Ascending aorta (tissue), 2 donors: ENCODE results near the gene INAFM1. TPM values are rescaled to one million over a fixed set of nuclear protein-coding genes. Genes with fewer than 3 reads are reported as not detected.

Source experiments
- DNase-seq, 2 donors: peaks; one replicate each; pipeline ENCODE4 v3.0.0-alpha.2; 2019; ENCODE audit warnings: low spot score in 2 of 2
- H3K27ac ChIP-seq, 2 donors: fragments of 200-600 bp; sonication (generic); one replicate each; pipeline ENCODE4 v1.5.1; 2016 to 2017; ENCODE audit warnings: mild to moderate bottlenecking in 1 of 2
- H3K27me3 ChIP-seq: fragments of 200-600 bp; sonication (generic); one replicate; pipeline ENCODE4 v1.5.1; 2017
- H3K36me3 ChIP-seq, 2 donors: fragments of 200-600 bp; sonication (generic); one replicate each; pipeline ENCODE4 v1.5.1; 2016
- H3K4me1 ChIP-seq, 2 donors: fragments of 200-600 bp; sonication (generic); one replicate each; pipeline ENCODE4 v1.5.1; 2016 to 2017; ENCODE audit warnings: mild to moderate bottlenecking in 1 of 2
- H3K4me3 ChIP-seq, 2 donors: fragments of 200-600 bp; sonication (generic); one replicate each; pipeline ENCODE4 v1.5.1; 2016 to 2017; ENCODE audit warnings: mild to moderate bottlenecking in 1 of 2
- H3K9me3 ChIP-seq, 2 donors: fragments of 200-600 bp; sonication (generic); one replicate each; pipeline ENCODE4 v1.5.1; 2016
- CTCF ChIP-seq, 3 experiments: fragments of 200-600 bp in 2 of 3; fragments of 450-650 bp in 1 of 3; sonication (generic) in 2 of 3; IDR thresholded peaks; one replicate each; pipeline ENCODE4 v1.5.1; 2016 to 2019; ENCODE audit warnings: antibody characterized with exemption in 3 of 3, mild to moderate bottlenecking in 1 of 3, moderate library complexity in 1 of 3
- intact Hi-C: fragments of 100-400 bp; cut with DNase I; formaldehyde crosslinking; loops from one replicate; pipeline ENCODE4 v1.15.1; 2023
- total RNA-seq: library from RNA; depleted of rRNA; stranded (reverse); fragments of >200 nt; gene quantifications from one replicate; pipeline ENCODE4 v1.1.0, GENCODE V29; 2016

The INAFM1 gene
- total RNA-seq, 1 donor from 2014 or later, result 33.7 TPM

GRCh38 chr19:47306303-47306702 is 31.6 kb downstream of the INAFM1 start:
- Histone ChIP-seq H3K27me3 (no peaks in the 10 kb centered on the region), H3K9me3 (no peaks in the 10 kb centered on the region), H3K4me1 (peaks cover 3 to 19% of the 10 kb centered on the region in 2 donors), H3K36me3 (no peaks in the 10 kb centered on the region), H3K4me3 (no peak overlapping the region), H3K27ac (no peak overlapping the region)
- intact Hi-C loops, result no loop called here
- no peak for TF ChIP-seq CTCF (IDR thresholded peaks at IDR 0.05)
- DNase-seq, result no peak

- Histone ChIP-seq H3K9me3 (no peaks in the 10 kb centered on the region), H3K27ac (peak overlapping the region; percentile 1 to 49), H3K27me3 (no peaks in the 10 kb centered on the region), H3K4me1 (peaks cover 3 to 19% of the 10 kb centered on the region in 2 donors), H3K4me3 (no peak overlapping the region), H3K36me3 (no peaks in the 10 kb centered on the region)
- peak in 1 of 2 donors; percentile 74 for DNase-seq
- intact Hi-C loops, result no loop called here
- no peak for TF ChIP-seq CTCF (IDR thresholded peaks at IDR 0.05)
These were observed 34.4 kb downstream of the INAFM1 start for GRCh38 chr19:47309038-47309437.

GRCh38 chr19:47309608-47310007 is 34.9 kb downstream of the INAFM1 start, which contains the start of gene C5AR1:
C5AR1 (plus strand) TSS chr19:47309861; CDS start chr19:47309896, 35 bp downstream.
- H3K27me3 ChIP-seq, result no peaks in the 10 kb centered on the region
- H3K27ac ChIP-seq, result peak within 1 kb of the TSS; percentile 13 to 49
- peak within 1 kb of the TSS in 1 of 2 donors; percentile 38 for H3K4me3 ChIP-seq
- no peak for TF ChIP-seq CTCF (IDR thresholded peaks at IDR 0.05)
- H3K36me3 ChIP-seq, result no peaks in the 10 kb centered on the region
- H3K4me1 ChIP-seq, result peaks cover 3 to 19% of the 10 kb centered on the region in 2 donors
- intact Hi-C loops, result no loop called here
- no peaks in the 10 kb centered on the region for H3K9me3 ChIP-seq
- peak in 1 of 2 donors; percentile 72 for DNase-seq

GRCh38 chr19:47310323-47310722 is 35.6 kb downstream of the INAFM1 start:
- no peak for TF ChIP-seq CTCF (IDR thresholded peaks at IDR 0.05)

GRCh38 chr19:47310819-47311218 is 36.1 kb downstream of the INAFM1 start:
- Histone ChIP-seq H3K9me3 (no peaks in the 10 kb centered on the region), H3K27me3 (no peaks in the 10 kb centered on the region), H3K36me3 (no peaks in the 10 kb centered on the region), H3K4me1 (peaks cover 3 to 18% of the 10 kb centered on the region in 2 donors), H3K4me3 (peak overlapping the region in 1 of 2 donors; percentile 38), H3K27ac (no peak overlapping the region)
- intact Hi-C loops, result no loop called here
- DNase-seq, result no peak
- TF ChIP-seq CTCF (IDR thresholded peaks at IDR 0.05), result no peak

More at GRCh38 chr19:47310323-47310722, 35.6 kb downstream of the INAFM1 start:
- Histone ChIP-seq H3K27ac (peak overlapping the region in 1 of 2 donors; percentile 13), H3K36me3 (no peaks in the 10 kb centered on the region), H3K9me3 (no peaks in the 10 kb centered on the region), H3K27me3 (no peaks in the 10 kb centered on the region), H3K4me3 (peak overlapping the region in 1 of 2 donors; percentile 38), H3K4me1 (peaks cover 3 to 19% of the 10 kb centered on the region in 2 donors)
- DNase-seq, result no peak
- intact Hi-C loops, result no loop called here
